Caco-2 (cell line): Measurements from ENCODE around the gene GARIN5A. TPM values are rescaled to one million over a fixed set of nuclear protein-coding genes. Genes with fewer than 3 reads are reported as not detected.

Experiments
- BruUV-seq: library from RNA; stranded (reverse); fragments of 400-500 nt; replicated peaks from 2 replicates; lab custom pipeline; 2021; lab: Mats Ljungman, UMichigan
- CTCF ChIA-PET: fragments of 300-600 bp; sonication (Branson Sonifier 250); formaldehyde crosslinking; loops from one replicate; lab custom pipeline; 2022; ENCODE audit warnings: antibody characterized with exemption; lab: Charles Lee
- POLR2A ChIA-PET: fragments of 300-600 bp; sonication (Branson Sonifier 250); formaldehyde crosslinking; loops from one replicate; lab custom pipeline; 2022; ENCODE audit warnings: antibody characterized with exemption; lab: Charles Lee
- DNase-seq, 2 experiments: peaks; one replicate each; pipeline versions ENCODE4 v3.0.0 to v3.0.0-alpha.2; 2020 to 2022
- H3K27me3 ChIP-seq: replicated peaks from 2 replicates; pipeline ENCODE4 v1.6.0; 2011; ENCODE audit warnings: low read length; ENCODE audit not compliant: control insufficient read depth, insufficient read depth
- H3K36me3 ChIP-seq: 2 replicates; pipeline ENCODE4 v1.5.1; 2011; ENCODE audit warnings: low read length; ENCODE audit not compliant: control insufficient read depth, insufficient read depth
- H3K4me1 ChIP-seq: fragments of 250-450 bp; sonication (Bioruptor Pico); 2 replicates; pipeline ENCODE4 v1.5.1; 2020; ENCODE audit warnings: mild to moderate bottlenecking
- H3K4me3 ChIP-seq: 2 replicates; pipeline ENCODE4 v1.5.1; 2011; ENCODE audit warnings: low read depth, mild to moderate bottlenecking, control low read depth, low read length
- H3K9me3 ChIP-seq: fragments of 250-450 bp; sonication (Bioruptor Pico); 2 replicates; pipeline ENCODE4 v1.5.1; 2020; ENCODE audit warnings: mild to moderate bottlenecking, moderate library complexity
- H3K27ac Mint-ChIP-seq: one replicate; pipeline ENCODE4 v1.8.0; 2022; ENCODE audit warnings: mixed read lengths; ENCODE audit not compliant: unreplicated experiment
- H3K27me3 Mint-ChIP-seq: one replicate; pipeline ENCODE4 v1.8.0; 2022; ENCODE audit warnings: mixed read lengths; ENCODE audit not compliant: insufficient read depth, unreplicated experiment
- H3K36me3 Mint-ChIP-seq: one replicate; pipeline ENCODE4 v1.8.0; 2022; ENCODE audit warnings: mild to moderate bottlenecking, mixed read lengths; ENCODE audit not compliant: insufficient read depth, unreplicated experiment
- H3K4me1 Mint-ChIP-seq: one replicate; pipeline ENCODE4 v1.8.0; 2022; ENCODE audit warnings: low read depth, mixed read lengths; ENCODE audit not compliant: unreplicated experiment
- H3K4me3 Mint-ChIP-seq: one replicate; pipeline ENCODE4 v1.8.0; 2022; ENCODE audit warnings: mild to moderate bottlenecking, moderate library complexity, mixed read lengths; ENCODE audit not compliant: unreplicated experiment
- H3K9me3 Mint-ChIP-seq: one replicate; pipeline ENCODE4 v1.8.0; 2022; ENCODE audit warnings: mixed read lengths; ENCODE audit not compliant: unreplicated experiment
- CTCF ChIP-seq, 2 experiments: fragments of 200-600 bp in 1 of 2; IDR thresholded peaks; 1 replicate in 1 of 2; 2 replicates in 1 of 2; pipeline versions ENCODE4 v1.5.1 to v1.8.0; 2011 to 2022; ENCODE audit warnings: antibody characterized with exemption in 1 of 2, control low read depth in 1 of 2, inconsistent platforms in 1 of 2, low read depth in 1 of 2, low read length in 1 of 2, mild to moderate bottlenecking in 1 of 2, moderate library complexity in 1 of 2; ENCODE audit not compliant: insufficient read depth in 1 of 2, severe bottlenecking in 1 of 2, unreplicated experiment in 1 of 2
- intact Hi-C: fragments of 100-400 bp; cut with micrococcal nuclease; formaldehyde crosslinking; loops from one replicate; pipeline ENCODE4 v1.10.0; 2022; ENCODE audit not compliant: unreplicated experiment
- total RNA-seq: library from RNA; stranded (reverse); gene quantifications from 2 replicates; pipeline ENCODE4 v1.2.3, GENCODE V29; 2022

The GARIN5A gene
- total RNA-seq, 1 experiment from 2014 or later, result 1.4 TPM

DNA sequence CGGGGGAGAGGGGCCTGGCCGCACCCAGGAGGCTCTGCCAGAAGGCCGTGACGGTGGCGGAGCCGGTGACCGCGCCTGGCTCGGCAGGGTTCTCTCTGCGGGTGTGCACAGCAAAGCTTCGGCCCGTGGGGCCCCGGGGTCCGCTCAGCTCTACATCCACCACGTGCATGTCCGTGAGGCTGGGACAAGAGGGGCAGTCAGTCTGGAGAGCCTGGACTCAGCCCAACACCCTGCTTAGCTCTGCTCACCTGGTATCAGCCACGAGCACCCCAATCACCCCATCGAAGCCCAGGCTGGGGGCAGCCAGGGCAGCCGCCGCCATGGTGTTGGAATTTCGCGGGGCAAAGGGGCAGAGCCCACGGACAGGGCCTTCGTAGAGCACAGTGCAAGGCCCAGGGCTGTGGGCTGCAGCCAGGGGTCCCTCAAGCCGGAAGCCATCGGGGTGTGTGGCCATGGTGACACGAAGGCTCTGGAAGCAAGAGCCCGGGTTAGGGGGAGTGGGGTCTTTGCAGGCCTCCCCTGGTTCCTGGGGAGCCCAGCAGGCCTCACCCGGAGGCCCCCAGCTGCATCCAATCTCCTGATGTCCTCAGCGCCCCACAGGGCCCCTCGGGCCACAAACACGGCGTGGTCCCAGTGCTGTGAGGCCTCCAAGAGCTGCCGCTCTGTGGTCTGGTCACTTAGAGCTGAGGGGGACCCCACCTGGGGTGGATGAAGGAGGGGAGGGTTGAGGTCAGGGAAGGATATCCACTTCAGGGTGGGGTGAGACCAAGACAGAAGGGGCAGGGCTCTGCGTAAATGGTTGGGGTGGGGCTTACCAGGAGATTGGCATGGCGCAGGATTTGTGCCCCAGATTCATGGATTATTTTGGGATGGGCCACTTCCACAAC is 35.7 kb upstream of the GARIN5A start:
- intact Hi-C loops, result no loop called here
- no TSS peak for BruUV-seq
- H3K4me3 ChIP-seq, result peak overlapping the region; percentile 58

DNA sequence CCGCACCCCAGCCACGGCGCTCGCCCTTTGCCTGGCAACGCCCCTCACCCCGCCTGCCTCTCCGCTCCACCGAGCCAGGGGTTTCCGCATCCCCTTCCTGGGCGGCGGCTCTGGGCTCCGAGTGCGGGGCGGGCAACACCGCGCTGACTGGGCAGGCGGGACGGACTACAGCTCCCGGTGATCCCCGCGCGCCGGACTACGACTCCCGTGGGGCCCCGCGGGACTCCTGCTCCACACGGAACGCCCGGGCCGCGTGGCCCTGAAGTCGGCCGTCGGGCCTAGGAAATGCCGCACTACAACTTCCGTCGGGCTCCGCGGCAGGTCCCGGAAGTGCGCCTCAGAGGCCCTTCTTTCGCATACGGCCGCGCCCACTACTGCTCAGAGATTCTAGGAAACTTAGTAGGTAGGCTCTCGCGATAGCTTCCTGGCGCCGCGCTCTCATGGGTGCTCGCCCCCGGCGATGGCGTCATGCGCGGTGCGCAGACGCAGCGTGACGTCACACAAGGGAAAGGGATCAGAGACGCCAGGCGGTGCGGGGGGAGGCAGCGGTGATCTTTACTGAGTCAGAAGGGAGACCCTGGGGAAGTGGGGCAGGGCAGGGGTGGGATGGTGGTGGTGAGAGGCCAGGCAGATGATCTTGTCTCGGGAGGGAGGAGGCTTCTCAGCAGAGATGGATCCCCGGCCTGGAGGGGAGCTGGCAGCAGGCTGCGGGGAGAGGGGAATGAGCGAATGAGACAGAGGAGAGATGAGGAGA is 34.6 kb upstream of the GARIN5A start, which contains the start of gene JOSD2:
TSS of gene JOSD2 (minus strand) at position 123 of the 754 bp plus-strand sequence. CDS start 760 bp downstream, outside the sequence.
- Histone ChIP-seq H3K9me3 (no peaks in the 10 kb centered on the region), H3K4me3 (peak within 1 kb of the TSS; percentile 58), H3K4me1 (peaks cover 4% of the 10 kb centered on the region; the same call in 1 of the 2 replicates), H3K27me3 (no peaks in the 10 kb centered on the region), H3K36me3 (no peaks in the 10 kb centered on the region)
- Mint-ChIP-seq H3K9me3 (no peaks in the 10 kb centered on the region), H3K4me3 (peak within 1 kb of the TSS; percentile 76), H3K27me3 (no peaks in the 10 kb centered on the region), H3K4me1 (peaks cover 7% of the 10 kb centered on the region), H3K27ac (peak within 1 kb of the TSS; percentile 89), H3K36me3 (peaks cover 12% of the 10 kb centered on the region)
- no peak for TF ChIP-seq CTCF (IDR thresholded peaks at IDR 0.05; ENCODE audit: insufficient read depth in 1 of 2, low read depth in 1 of 2, low read length in 1 of 2, severe bottlenecking in 1 of 2, unreplicated experiment in 1 of 2)
- DNase-seq, result peak; percentile 98 to 99
- ChIA-PET POLR2A (interaction anchor here (0.6 to 1.2 kb wide), 9 partner anchors 10 to 1210 kb away, joined by 3 to 10 read pairs (median 4); partner anchors contain the start of gene KCNC3), CTCF (interaction anchor here (0.5 to 1.8 kb wide), 12 partner anchors 9 to 307 kb away, joined by 3 to 11 read pairs (median 6); no protein-coding TSS in a partner anchor)
- no TSS peak for BruUV-seq
- intact Hi-C loops, result loop anchor here (1.0 kb wide), 1 partner anchor 35 kb away; the partner anchor contains the start of genes EMC10 and GARIN5A

More for the DNA sequence above, 35.7 kb upstream of the GARIN5A start:
- Histone ChIP-seq H3K9me3 (no peaks in the 10 kb centered on the region), H3K4me1 (peaks cover 4% of the 10 kb centered on the region; the same call in 1 of the 2 replicates), H3K36me3 (no peaks in the 10 kb centered on the region), H3K27me3 (no peaks in the 10 kb centered on the region)
- CTCF ChIA-PET, result interaction anchor here (0.5 to 1.8 kb wide), 4 partner anchors 8 to 212 kb away, joined by 3 to 7 read pairs (median 4); no protein-coding TSS in a partner anchor
- Mint-ChIP-seq H3K4me3 (peak overlapping the region; percentile 76), H3K36me3 (peaks cover 12% of the 10 kb centered on the region), H3K27ac (peak overlapping the region; percentile 89), H3K27me3 (no peaks in the 10 kb centered on the region), H3K9me3 (no peaks in the 10 kb centered on the region), H3K4me1 (peaks cover 7% of the 10 kb centered on the region)
- POLR2A ChIA-PET, result interaction anchor here (0.6 kb wide), 1 partner anchor 116 kb away, joined by 3 read pairs; no protein-coding TSS in a partner anchor
- no peak for DNase-seq
- no peak for TF ChIP-seq CTCF (IDR thresholded peaks at IDR 0.05; ENCODE audit: insufficient read depth in 1 of 2, low read depth in 1 of 2, low read length in 1 of 2, severe bottlenecking in 1 of 2, unreplicated experiment in 1 of 2)
